Measurements from ENCODE around the gene SARNP.
A peak's percentile ranks its signal among the peaks of the same experiment; 100 is the strongest.
"Not testable (repeated sequence)": the region's sequence is repeated elsewhere in the genome, so short reads cannot be mapped to it uniquely, and the experiment has no call there.

Gene SARNP, protein sequence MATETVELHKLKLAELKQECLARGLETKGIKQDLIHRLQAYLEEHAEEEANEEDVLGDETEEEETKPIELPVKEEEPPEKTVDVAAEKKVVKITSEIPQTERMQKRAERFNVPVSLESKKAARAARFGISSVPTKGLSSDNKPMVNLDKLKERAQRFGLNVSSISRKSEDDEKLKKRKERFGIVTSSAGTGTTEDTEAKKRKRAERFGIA
- 6.0 to 8.7 reads per million in 2 donors for total RNA-seq

DNA sequence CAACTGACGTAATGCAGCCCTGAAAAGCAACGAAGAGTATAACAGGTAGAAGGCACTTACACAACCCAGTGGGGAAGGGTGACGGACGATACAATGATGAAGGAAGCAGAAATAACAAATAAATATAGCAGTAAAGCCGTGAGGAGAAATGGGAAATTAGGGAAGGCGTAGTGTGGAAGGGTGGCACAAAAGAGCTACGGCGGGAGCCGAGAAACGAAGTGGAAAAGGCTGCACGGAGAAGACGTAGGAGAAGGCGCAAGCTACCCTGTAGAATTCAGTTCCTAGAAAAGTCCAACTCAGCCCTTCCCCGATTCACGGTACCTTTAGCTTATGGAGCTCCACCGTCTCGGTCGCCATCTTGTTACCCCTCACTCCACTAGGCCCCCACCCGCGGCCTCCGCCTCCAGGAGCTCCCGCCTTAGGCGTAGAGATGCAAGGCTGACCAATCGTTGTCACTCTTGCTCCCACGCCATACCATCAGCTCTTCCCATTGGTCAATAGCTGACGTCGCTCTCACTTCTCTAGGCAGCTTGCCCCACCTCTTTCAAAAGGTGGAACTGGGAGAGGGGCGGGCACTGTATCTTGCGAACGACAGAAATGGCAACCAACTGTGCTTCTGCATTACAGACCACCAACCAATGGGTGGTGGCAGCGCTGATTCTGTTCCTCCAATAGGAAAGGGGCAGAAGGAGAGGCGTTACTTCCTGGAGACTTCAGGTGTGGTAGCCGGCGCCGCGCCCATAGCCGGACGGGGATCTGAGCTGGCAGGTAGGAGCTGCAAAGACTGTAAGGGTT, at the start of gene SARNP, which contains the start of gene ORMDL2:
SARNP (minus strand) TSS at position 380 of the 795 bp plus-strand sequence; CDS start at position 357, 23 bp downstream.
ORMDL2 (plus strand) TSS at position 697 of the 795 bp plus-strand sequence. CDS start 959 bp downstream, outside the sequence.
- peak; percentile 81 for DNase-seq

DNA sequence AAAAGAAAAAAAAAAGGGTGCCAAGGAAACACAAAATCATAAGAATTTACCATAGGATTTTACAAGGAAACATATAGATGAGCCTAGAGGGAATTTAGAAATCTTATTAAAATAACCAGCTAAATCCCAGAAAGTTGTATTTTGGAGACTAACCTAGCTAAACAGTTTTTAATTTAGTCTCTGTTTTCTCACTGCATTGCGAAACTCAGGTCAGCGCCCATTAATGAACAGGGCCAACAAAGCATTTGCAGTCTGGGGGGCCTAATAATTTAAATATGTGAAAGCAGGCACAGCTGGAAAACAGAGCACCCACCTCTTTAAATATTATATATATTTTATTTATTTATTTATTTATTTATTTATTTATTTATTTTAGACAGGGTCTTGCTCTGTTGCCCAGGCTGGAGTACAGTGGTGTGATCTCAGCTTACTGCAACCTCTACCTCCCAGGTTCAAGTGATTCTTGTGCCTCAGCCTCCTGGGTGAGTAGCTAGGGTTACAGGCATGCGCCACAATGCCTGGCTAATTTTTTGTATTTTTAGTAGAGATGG, 49.0 kb upstream of the SARNP start:
- not testable (repeated sequence) for DNase-seq

DNA sequence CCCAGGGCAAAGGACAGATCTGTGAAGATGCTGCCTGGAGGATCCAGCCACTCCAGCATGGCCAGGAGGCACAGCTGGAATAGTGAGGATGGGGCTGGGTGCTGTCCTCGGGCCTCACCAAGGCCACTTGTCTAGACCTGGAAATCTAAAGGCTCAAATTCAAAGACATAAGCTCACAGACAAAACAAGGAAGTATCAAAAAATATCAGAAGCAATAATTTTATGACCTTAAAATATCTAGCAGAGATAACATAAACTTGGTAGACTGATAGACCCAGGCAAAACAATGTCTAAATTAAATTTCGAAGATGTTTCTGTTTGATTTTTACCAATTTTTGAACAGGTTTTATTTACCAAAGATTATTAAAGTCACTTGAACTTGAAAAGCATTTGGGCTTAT, 47.8 kb upstream of the SARNP start:
- no peak for DNase-seq

DNA sequence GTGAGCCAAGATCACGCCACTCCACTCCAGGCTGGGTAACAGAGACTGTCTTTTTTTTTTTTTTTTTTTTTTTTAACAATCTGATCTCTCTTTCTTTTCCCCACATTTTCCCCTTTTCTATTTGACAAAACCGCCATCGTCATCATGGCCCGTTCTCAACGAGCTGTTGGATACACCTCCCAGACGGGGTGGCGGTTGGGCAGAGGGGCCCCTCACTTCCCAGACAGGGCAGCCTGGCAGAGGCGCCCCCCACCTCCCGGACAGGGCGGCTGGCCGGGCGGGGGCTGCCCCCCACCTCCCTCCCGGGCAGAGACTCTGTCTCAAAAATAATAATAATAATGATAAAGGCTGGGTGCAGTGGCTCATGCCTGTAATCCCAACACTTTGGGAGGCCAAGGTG, 45.4 kb upstream of the SARNP start:
- not testable (repeated sequence) for DNase-seq

DNA sequence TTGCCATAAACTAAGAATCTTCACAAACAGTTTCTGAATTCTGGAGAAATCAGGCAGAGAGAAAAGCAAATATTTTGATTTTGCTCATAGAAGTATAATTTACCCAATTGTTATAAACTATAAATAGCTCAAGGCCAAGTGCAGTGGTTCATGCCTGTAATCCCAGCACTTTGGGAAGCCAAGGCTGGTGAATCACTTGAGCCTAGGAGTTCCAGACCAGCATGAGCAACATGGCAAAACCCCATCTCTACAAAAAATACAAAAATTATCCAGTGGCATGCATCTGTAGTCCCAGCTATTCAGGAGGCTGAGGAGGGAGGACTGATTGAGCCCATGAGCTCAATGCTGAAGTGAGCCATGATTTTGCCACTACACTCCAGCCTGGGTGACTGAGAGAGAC, 44.8 kb upstream of the SARNP start:
- DNase-seq: no peak

DNA sequence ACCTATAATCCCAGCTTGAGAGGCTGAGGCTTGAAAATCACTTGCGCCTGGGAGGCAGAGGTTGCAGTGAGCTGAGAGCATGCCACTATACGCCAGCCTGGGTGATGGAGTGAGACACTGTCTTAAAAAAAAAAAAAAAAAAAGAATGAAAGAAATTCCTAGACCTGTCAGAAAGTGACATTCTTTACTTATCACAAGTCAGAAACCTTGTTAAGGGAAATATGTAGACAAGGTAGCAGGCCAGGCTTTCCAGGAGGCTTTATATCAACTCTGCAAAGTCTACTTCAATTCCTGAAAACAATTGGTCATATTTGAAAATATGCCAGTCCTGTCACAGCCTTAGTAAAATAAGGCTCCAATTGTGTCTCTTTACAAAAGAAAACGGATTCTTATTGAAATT, 44.3 kb upstream of the SARNP start:
- no peak for DNase-seq

DNA sequence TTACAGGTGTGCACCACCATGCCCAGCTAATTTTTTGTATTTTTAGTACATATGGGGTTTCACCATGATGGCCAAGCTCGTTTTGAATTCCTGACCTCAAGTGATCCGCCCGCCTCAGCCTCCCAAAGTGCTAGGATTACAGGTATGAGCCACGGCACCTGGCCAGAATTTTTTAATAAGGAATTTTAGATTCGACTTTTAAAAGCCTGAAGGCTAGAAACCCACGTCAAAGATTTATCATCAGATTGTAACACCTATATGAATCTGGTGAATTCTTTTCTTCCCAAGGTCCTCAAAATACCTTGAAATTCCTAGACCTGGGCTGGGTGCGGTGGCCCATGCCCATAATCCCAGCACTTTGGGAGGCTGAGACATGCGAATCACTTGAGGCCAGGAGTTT, 43.9 kb upstream of the SARNP start:
- no peak for DNase-seq

DNA sequence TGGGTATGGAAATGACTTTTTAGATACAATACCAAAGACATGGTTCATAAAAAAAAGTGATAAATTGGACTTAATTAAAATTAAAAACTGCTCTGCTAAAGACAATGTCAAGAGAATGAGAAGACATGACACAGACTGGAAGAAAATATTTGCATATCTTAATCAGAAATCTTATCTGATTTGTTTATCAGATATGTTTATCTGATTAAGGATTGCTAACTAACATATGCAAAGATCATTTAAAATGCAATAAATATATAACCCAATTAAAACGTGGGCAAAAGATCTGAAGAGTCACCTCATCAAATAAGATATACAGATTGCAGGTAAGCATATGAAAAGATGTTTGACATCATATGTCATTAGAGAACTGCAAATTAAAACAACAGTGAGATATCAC, 35.2 kb upstream of the SARNP start:
- DNase-seq: no peak

DNA sequence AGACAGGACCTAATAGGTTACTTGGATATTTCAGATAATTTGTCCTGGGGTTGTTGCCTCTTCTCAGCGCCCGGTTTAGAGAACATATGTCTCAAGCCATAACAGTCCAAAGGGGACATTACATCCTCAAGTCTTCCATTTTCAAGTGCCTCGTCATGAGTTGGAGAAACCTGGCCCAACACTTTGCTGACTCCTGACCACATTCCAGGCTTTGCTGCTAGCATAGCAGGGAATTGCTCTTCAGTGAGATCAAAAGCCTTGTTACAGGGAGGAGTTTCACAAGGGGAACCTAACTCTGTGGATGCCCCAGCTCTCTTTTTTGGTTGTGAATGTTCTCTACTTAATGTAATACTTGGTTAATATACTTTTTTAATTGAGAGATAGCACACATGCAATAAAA, 33.4 kb upstream of the SARNP start:
- no peak for DNase-seq

DNA sequence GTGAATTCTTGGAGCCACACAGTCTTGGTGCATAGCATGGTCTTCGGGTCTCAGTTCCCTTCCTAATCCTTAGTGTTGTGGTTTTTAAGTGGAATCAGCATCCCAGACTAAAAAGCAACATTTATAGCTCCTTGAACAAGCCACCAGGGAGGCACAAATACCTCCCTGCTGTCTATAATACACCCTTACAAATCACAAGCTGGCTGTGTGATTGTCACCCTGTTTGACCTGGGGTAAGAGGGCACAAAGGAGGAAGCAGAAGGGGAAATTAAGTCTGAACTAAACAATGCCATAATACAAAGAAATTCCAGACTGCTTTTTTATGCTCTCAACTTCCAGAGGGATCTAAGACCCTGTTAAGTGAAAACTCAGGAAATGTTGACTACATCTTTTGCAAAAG, 32.9 kb upstream of the SARNP start:
- no peak for DNase-seq

DNA sequence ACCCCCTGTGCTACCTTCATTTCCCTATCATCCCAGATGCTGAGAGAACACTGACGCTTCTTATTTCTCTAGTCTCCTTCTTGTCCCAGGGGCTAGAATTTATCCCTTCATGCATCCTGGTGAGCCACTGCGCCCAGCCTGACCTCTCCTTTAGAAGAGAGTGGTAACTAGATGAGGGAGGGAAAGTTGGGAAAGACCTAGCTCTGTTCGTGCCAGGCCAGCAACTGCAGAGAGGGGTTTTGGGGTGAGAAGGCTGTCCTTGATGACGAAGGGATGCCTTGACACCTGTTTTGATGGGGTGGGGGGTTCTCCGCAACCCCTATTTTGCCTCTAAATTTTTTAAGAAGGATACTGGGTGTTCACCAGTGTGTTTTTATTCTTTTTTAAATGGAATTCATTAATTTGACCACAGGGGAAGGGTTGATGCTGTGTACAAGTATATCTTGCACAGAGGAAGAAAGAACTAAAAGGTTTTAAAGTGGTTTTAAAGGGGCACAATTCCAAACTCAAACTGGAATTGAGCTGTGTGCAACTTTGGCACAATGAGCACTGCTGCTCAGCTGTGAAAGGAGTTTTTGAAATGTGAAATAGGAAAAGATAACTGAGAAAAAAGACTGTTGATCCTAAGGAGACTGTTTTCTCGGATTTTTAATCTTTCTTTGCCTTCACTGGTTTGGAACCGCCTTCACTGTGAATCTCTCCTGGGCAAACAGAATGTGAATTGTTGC, 32.3 kb upstream of the SARNP start:
- DNase-seq: no peak

DNA sequence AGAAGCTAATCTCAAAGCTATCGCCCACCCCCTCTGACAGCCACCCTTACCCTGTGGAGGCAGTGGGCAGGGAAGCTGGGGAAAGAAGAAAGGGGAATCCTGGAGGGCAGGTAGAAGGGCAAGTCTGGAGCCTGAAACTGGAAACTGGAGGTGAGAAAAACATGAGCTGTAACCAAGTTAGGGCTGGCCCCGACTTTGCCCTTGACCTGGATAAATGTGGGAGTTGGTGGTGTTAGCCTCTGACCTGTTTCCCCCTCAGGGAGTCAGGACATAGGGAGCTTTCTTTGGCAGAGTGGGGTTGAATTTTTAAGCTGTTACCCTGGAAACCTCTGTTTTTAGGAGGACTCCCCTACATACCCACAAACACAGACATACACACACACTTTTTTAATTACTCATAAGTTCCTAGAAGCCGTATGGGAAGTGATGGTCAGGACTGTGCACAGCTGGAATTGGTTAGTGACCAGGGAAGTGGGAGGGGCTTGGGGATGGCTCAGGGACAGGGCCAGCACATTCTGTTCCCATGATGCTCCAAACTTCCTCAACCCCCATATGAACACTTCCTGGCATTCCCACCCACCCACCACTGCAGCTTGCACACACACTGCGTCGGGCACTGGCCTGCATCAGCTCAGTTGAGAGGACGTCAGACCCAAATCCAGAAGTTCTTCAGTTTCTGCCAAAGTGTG, 30.2 kb upstream of the SARNP start:
- no peak for DNase-seq

DNA sequence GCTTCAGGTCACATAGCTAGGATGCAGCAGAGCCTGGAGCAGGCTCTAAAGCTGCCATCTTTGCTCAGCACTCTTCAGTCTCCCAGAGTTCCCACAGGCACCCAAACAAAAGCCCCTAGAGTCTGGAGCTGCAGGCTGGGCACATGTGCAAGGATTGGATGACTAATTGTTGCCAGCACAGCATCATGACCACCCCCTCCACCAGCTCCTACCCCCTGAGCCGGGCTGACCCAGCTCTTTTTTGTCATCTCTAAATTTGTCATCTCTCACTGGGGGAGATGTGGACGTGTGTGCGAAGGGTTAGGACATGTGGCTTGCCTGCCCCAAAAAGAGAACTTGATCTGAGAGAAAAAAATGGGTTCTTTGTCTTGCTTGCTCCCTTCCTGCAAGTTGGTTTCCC, 29.5 kb upstream of the SARNP start:
- no peak for DNase-seq

DNA sequence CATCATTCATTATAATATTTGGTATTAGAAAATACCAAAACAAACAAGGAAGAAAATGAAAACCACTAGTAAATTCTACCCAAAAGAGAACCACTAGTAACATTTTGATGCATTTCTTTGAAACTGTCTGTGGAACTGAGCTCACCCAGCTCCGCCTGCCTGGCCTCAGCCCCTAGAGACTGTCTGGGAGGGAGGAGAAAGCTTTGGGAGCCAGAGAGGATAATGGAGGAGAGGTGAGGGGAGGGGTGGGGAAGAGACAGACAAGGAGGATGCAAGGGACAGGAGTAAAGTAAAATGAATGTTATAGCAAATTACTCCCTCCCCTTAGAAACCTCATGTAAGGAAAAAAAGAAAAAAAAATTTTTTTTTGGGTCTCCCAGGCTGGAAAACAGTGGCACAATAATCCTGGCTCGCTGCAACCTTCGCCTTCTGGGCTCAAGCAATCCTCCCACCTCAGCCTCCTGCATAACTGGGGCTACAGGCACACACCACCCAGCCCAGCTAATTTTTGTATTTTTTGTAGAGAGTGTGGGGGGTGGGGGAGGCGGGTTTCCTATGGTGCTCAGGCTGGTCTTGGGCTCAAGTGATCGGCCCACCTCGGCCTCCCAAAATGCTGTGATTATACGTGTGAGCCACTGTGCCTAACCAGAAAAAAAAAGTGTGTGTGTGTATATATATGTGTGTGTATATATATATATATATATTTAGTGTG, 28.4 kb upstream of the SARNP start:
- no peak for DNase-seq

DNA sequence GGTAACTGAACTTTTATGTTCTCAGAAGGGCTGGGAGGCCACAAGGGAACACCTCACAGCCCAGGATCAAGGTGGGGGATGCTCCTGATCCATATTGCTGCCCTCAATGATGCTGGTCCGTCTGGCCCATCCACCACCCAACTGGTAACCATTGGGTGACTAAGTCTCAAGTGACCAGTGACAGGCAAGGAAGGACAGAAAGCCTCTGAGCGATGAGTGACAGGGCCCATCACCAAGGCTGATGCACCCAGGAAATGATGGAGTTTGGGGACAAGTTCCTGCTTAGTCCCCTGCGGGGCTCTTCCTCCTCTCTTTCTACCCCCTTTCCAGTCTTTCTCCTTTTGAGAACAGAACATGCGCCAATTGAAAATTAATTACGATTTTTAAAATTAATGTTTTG, 27.8 kb upstream of the SARNP start:
- DNase-seq: no peak

DNA sequence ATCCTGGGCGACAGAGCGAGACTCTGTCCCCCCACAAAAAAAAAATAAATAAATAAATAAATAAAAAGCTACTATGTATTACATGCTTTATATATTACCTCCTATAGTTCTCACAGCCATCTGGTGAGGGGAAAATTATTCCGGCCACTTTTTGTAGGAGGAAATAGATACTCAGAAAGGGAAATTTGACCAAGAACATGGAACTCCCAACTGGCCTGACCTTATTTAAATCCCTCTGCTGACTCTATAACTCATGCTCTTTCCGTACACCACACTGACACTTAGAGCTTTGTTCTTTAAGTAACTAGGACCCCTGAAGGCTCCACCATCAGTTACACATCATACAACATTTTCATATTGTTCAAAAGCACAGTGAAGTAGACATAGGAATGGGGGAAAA, 27.4 kb upstream of the SARNP start:
- no peak for DNase-seq

DNA sequence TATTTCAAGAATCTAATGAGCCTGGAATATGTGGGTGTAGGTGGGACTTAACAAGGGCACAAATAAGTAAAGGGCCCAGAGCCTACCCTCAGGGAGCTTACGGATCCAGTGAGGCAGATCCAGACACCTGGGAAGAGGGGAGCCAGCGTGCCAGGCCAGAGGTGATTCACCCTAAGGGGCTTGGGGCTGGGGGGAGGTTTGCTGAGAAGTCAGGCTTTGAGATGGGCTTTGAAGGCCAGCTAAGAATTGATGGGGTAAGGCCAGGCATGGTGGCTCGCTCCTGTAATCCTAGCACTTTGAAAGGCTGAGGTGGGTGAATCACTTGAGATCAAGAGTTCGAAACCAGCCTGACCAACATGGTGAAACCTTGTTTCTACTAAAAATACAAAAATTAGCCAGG, 25.9 kb upstream of the SARNP start:
- no peak for DNase-seq

DNA sequence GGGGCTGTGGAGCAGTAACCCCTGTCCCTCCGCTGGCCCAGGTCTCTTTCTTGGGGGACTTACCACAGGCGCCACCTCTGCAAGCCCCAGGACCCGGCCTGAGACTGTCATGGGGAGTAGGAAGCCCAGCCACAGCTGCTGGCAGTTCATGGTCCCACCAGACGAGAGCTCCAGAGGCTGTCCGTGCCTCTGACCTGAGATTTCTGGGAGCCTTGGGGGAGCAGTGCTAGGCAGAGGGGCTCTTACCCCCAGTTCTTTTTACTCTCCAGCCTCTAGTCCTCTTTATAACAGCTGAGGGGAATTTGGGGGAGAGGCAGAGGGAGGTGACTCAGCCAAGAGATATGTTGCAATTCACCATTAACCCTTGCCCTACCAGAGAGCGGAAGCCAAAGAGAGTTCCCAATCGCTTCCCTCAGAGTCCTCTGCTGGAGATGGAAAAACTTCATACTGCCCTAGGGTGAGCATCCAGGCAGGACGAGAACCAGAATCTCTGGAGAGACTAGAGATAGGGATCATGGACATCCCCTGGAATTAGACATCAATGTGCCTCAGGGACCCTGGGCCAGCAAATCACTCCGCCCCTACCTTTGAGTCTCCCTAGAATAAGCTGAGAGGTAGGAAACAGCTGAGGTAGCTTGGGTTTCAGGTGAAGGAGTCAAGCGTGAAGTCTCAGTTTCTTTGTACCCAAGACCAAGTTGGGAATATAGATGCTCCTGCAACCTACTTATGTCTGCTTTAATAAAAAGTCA, 25.3 kb upstream of the SARNP start, which contains the start of gene MMP19:
MMP19 (minus strand) TSS at position 256 of the 749 bp plus-strand sequence; CDS start at position 150, 106 bp downstream.
- DNase-seq: no peak

DNA sequence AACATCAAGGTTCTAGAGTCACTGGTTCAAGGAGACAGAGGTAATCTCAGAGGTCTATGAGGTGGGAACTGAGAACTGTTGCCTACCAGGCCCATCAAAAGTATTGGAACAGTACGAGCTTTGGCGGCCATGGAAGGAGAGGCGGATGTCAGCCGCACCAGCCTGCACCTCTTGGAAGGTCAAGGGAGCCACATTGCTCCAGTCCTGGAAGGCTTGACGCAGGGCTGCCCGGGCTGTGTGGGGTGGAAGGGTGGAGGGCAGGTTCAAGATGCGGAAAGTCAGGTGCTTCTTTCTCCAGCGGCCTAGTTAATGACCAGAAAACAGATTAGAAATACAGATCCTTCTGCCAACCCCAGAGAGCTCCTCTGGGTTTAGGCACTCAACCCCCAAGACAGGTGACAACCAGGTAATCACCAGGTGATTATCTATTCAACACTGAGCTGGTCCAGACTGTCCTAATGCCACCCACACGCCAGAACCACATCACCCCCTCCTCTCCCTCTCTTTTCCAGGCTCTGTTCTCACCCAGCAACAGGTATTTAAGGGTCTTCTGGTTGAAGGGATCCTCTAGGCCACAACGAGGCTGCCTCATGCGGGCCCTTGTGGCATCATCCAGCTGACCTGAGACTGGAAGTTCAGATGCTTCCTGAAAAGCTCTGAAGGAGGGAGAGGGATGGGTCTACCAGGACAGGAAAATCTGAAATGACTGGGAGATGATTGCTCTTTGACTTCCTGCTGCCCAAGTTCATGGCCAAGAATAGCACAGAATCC, 23.2 kb upstream of the SARNP start:
- no peak for DNase-seq
